Epithelial cell of proximal tubule (primary cell): ENCODE measurements around the gene BPHL. TPM values are rescaled to one million over a fixed set of nuclear protein-coding genes. Genes with fewer than 3 reads are reported as not detected.
"Not testable (repeated sequence)": the region's sequence is repeated elsewhere in the genome, so short reads cannot be mapped to it uniquely, and the experiment has no call there.

Source experiments
- DNase-seq: peaks from one replicate; pipeline ENCODE4 v3.0.0-alpha.2; 2011; ENCODE audit warnings: low read depth
- H3K4me3 ChIP-seq: 2 replicates; pipeline ENCODE4 v1.5.1; 2011; ENCODE audit warnings: low read depth, mild to moderate bottlenecking, low read length
- total RNA-seq: library from RNA; depleted of rRNA; stranded (reverse); fragments of >200 nt; gene quantifications from 2 replicates; pipeline ENCODE4 v1.2.3, GENCODE V29; 2015
- TF ChIP-seq, protein P1 (sequence below): conservative IDR thresholded peaks from 2 replicates; pipeline ENCODE4 v1.5.1; 2012; ENCODE audit warnings: low read depth, mild to moderate bottlenecking, low read length

BPHL gene
- total RNA-seq, 1 donor from 2014 or later, result 30.7 TPM

DNA sequence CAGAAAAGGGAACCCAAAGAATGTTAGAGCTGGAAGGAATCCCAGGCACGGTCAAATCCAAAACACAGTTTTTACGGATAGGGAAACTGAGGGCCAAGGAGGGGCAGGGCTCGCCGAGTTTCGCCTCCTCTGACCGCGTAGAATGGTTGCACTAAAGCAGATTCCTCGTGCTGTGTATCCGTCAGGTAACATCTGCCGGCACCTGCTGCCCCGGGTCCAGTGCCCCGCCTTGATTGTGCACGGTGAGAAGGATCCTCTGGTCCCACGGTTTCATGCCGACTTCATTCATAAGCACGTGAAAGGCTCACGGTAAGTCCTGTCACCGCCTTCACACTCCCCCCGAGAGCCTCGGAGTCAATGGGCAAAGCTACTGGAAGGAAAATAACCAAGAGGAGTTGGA, 21.7 kb downstream of the BPHL start:
- DNase-seq, result no peak
- TF ChIP-seq, protein P1, sequence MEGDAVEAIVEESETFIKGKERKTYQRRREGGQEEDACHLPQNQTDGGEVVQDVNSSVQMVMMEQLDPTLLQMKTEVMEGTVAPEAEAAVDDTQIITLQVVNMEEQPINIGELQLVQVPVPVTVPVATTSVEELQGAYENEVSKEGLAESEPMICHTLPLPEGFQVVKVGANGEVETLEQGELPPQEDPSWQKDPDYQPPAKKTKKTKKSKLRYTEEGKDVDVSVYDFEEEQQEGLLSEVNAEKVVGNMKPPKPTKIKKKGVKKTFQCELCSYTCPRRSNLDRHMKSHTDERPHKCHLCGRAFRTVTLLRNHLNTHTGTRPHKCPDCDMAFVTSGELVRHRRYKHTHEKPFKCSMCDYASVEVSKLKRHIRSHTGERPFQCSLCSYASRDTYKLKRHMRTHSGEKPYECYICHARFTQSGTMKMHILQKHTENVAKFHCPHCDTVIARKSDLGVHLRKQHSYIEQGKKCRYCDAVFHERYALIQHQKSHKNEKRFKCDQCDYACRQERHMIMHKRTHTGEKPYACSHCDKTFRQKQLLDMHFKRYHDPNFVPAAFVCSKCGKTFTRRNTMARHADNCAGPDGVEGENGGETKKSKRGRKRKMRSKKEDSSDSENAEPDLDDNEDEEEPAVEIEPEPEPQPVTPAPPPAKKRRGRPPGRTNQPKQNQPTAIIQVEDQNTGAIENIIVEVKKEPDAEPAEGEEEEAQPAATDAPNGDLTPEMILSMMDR, result no peak
- H3K4me3 ChIP-seq, result no peak overlapping the region

DNA sequence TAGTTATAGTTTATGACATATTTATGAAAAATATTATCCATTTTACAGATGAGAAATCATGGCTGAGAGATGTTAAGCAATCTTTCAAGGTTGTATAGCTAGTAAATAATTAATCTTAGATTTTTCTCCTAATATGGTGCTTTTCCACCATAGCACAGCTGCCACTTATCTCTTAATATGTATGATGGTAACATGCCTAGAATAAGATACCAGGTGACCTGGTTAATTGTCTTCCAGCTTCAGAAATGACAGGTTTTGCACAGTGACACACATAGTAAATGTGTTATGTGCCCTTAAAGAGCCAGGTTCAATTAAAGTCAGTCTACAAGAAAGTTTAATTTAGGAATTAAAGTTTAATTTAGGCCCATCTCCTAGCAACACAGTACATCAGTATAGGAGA, 24.0 kb downstream of the BPHL start:
- TF ChIP-seq, protein P1, result no peak
- no peak overlapping the region for H3K4me3 ChIP-seq
- DNase-seq, result no peak

DNA sequence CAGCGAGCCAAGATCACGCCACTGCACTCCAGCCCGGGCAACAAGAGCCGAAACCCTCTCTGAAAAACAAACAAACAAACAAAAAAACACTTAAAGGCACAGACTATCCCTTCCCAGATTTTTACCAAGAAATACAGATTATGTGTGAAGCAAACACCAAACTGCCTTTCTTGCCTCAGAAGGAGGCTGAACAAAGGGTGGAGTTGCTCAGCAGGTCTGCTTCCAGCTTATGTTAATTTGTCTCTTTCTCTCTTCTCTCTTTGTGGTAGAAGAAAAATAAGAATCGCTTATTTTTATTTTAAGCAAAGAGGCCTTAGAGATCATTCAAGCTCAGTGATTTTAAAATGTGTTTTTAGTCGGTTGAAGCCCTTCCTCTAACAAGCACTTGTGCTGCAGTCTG, 24.6 kb downstream of the BPHL start:
- no peak for DNase-seq
- TF ChIP-seq, protein P1, result no peak
- no peak overlapping the region for H3K4me3 ChIP-seq

DNA sequence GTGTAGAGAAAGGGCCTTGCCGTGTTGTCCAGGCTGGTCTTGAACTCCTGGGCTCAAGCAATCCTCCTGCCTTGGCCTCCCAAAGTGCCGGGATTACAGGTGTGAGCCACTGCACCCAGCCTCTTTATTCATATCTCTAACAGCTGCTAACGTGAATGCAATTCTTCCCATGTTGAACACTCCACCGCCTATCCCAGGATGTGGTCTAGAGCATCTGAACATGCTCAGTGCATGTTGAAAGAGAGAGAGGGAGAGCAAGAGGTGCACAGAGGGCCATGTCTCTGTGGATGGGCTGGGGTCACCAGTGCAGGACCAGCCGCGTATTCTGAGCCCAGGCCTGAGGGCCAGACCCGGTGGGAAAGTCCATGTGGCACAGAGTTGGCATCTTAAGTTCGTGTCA, 26.1 kb downstream of the BPHL start:
- H3K4me3 ChIP-seq, result no peak overlapping the region
- DNase-seq, result no peak
- TF ChIP-seq, protein P1, result no peak

DNA sequence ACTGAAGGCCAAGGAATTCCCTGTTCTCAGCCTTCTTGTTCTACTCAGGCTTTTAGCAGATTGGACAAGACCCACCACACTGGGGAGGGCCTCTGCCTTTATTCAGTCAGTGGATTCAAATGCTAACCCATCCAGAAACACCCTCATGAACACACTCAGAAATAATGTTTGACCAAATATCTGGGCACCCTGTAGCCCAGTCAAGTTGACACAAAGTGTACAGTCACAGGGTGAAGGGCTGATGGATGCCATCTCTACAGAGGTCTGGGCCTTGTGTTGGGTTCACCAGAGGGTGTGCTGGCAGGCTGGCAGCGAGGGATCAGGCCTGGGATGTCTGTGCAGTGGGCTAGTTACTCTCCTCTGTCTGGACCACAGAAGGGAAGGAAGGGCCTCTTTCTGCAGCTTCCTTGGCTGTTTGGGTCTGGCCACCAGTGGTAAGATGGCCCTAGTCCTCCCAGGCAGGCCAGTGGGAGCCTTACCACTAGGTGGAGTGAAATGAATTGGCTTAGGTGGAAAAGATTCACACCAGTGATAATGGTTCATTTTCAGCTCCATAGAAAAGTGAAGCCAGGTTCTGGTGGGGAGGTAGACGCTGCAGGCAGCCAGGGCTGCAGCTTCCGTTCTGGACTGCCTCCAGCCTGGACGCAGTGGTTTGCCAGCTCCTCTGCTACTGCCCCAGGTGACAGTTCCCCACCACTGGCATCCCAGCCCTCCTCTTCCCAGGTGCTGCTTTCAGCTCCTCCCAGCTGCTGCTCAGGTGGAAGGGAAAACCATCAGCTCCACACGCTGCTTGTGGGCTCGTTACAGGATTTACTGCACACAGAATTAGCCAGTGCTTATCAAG, 29.6 kb downstream of the BPHL start:
- DNase-seq, result no peak
- H3K4me3 ChIP-seq, result no peak overlapping the region
- TF ChIP-seq, protein P1, result peak; percentile 29

DNA sequence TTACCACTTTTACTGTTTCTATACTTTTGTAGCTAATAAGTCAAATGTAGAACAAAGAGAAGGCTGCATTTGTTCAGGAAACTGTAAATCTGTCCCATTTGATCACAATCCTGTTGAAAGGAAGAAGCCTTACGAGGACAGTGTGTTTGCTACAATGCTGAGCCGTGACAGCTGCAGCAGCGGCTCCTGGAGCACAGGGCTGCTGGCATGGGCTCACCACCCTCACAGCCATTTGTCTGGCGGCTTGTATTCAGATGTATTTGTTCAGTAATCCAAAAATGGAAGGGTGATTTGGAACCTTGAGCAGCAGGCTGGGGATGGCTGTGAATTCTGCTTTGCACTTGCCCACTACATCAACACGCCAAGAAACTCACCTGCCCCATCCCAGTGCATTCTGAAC, 33.2 kb downstream of the BPHL start:
- no peak overlapping the region for H3K4me3 ChIP-seq
- no peak for DNase-seq
- TF ChIP-seq, protein P1, result no peak

DNA sequence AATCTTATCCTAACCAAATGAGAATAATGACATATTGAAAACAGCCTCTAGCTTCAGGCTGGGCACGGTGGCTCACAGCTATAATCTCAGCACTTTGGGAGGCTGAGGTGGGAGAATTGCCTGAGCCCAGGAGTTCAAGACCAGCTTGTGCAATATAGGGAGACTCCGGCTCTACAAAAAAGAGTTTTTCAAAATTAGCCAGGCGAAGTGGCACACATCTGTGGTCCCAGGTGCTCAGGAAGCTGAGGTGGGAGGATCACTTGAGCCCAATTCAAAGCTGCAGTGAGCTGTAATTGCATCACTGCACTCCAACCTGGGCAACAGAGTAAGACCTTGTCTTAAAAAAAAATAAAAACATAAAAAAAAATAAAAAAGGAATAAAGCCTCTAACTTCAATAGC, 34.2 kb downstream of the BPHL start:
- no peak for DNase-seq
- H3K4me3 ChIP-seq, result no peak overlapping the region
- TF ChIP-seq, protein P1, result no peak

DNA sequence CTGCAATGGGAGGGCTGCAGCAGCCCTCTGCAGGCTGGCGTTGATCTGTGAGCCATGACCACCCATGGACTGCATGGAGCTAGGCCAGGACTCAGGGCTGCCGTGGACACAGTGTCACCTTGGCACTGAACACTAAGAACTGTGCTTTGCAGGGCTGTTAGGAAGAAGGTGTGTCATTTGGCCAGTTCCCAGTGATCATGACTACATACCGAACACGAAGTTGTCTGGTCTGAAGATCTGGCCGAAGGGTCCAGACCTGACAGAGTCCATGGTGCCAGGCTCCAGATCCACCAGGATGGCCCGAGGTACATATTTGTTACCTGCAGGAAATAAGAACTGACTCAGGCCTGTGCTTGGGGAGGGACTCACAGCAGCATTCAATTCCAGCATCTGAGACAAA, 36.9 kb downstream of the BPHL start:
- H3K4me3 ChIP-seq, DNase-seq: not testable (repeated sequence)

DNA sequence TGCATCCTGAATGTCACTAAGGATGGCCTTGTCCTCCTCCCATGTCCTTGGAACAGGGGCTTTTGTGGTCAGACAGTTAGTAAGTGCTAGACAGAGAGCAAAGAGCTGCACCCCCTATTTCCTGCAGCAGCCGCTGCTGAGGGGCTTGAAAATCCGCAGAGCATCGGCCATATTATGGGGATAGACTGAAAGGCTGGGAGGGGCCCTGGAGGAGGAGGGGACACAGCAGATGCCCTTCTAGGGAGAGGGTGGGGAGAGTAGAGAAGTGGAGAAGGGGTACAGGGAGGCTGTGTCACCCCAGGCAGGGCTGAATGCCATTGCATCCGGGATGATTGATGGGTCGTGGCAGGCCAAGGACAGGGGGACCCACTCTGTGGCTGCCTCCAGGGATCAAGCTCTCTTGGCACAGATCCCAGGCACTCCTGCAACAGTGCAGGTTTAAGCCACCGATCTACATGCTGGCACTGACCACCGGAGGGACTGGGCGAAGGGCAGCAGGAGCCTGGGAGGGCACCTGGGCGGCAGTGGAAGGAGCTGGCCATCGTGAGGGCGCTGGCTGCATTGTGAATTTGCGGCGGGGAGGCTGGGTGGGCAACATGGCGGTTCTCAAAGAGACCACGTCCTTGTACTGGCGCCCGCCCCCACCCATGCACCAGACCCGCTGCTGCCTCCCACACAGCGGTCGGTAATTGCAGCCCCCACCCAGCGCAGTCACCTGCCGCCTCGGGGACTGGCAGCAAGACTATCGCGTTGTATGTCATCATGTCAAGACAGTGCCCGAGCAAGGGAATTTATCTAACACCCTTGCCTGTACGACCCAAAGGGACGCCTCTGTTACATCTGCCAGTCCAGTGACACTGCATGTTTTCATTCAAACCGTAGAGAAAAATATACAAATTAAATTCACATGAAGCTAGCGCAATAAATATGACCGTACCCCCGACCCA, 37.9 kb downstream of the BPHL start:
- H3K4me3 ChIP-seq, result peak overlapping the region; percentile 78
- not testable (repeated sequence) for DNase-seq
